Erythroblast (primary cell): Measurements from ENCODE around the gene LIN7B.
"Not testable (repeated sequence)": the region's sequence is repeated elsewhere in the genome, so short reads cannot be mapped to it uniquely, and the experiment has no call there.

Experiments
- DNase-seq, 2 experiments: peaks; one replicate each; lab custom pipeline; 2025; lab: John Stamatoyannopoulos, UW
- GATA1 ChIP-seq: IDR thresholded peaks from 2 replicates; pipeline ENCODE4 v1.6.1; 2011; ENCODE audit warnings: low read depth, mild to moderate bottlenecking, control low read depth, low read length, moderate library complexity
- POLR2A ChIP-seq: IDR thresholded peaks from 2 replicates; pipeline ENCODE4 v1.6.1; 2011; ENCODE audit warnings: mild to moderate bottlenecking, low read length

Gene LIN7B

GRCh38 chr19:49133621-49134454 lies 19.7 kb downstream of the LIN7B start:
- peak in 1 of 2 experiments; percentile 85 for DNase-seq

DNA sequence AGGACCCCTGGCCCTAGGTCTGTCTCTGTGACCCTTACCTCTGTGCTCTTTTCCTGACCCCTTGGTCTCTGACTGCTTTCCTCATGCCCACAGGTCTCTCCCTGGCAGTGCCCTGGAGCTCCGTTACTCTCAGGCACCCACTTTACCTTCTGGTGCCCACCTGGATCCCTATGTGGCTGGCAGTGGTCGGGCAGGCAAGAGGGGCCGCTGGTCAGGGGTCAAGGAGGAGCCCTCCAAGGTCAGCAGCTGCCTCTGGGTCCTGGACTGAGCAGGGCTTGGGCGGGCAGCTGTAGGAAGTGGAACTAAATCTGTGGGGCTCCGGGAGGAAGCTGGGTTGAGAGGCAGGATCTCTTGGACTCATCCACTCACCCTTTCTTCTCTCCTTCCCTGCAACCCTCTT lies 21.5 kb downstream of the LIN7B start:
- TF ChIP-seq POLR2A (no peak), GATA1 (no peak)
- no peak for DNase-seq

More at GRCh38 chr19:49133621-49134454, 19.7 kb downstream of the LIN7B start:
- no peak for TF ChIP-seq GATA1
- TF ChIP-seq POLR2A: no peak

- DNase-seq: no peak
- TF ChIP-seq POLR2A (no peak), GATA1 (no peak)
These were observed 22.6 kb downstream of the LIN7B start for GRCh38 chr19:49136771-49137171.

- no peak for TF ChIP-seq GATA1
- DNase-seq: no peak
These were observed 26.8 kb downstream of the LIN7B start for GRCh38 chr19:49140951-49141350.

GRCh38 chr19:49141352-49141751 lies 27.2 kb downstream of the LIN7B start:
- no peak for TF ChIP-seq POLR2A
- TF ChIP-seq GATA1: no peak

DNA sequence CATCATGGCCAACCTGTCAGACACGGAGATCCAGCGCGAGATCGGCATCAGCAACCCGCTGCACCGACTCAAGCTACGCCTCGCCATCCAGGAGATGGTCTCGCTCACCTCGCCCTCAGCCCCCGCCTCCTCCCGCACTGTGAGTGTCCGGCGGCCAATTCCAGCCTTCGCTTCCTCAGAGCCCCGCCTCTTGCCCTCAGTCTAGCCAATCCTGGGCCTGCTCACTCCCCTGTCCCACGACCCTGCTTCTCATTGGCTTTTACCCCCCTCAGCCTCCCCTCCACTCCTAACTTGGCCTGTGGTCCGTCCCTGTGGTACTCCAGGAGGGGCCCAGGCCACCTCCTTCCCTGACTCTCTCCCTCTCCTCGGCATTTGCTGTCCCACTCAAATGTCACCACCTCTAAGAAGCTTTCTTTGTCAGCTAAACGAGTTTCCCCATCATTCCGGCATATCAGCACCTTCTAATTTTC lies 28.7 kb downstream of the LIN7B start:
- no peak for TF ChIP-seq GATA1
- peak; percentile 27 for TF ChIP-seq POLR2A
- DNase-seq: peak; percentile 83 to 85

More at GRCh38 chr19:49141352-49141751, 27.2 kb downstream of the LIN7B start:
- DNase-seq: no peak

DNA sequence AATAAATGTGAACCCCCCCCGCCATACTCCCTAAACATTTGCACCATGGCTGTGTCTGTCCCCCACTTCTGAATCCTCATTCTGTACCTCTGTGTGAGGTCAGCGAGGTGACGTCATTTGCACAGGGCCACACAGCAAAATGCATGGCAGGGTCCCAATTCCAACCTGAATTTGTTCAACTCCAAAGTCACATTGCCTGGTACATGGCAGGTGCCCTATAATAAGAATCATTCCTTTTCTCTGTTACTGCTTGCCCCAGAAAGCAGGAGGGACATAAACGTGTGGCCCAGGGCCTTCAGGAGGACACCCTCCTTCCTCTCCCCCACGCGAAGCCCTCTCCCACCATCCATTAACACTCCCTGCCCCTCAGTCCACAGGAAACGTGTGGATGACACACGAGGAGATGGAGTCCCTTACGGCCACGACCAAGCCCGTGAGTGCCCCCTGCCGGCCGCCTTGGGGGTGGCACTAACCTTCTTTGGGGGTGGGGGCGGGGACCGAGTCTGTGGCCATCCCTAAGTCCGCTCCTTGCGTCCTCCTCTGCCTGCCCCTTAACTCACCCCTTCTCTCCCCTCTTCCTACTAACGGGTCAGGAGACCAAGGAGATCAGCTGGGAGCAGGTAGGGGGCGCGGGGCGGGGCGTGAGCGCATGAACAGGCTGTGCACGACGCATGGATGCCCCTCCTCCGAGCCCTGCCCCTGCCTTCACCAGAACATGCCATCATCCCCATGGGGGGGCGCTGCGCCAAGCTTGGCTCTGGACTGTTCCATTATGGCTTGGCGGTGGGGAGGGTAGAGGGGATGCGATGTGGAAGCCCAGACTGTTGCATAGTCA lies 31.6 kb downstream of the LIN7B start:
- no peak for TF ChIP-seq GATA1
- DNase-seq: peak; percentile 85 to 88

GRCh38 chr19:49146408-49146770 lies 32.2 kb downstream of the LIN7B start:
- not testable (repeated sequence) for DNase-seq

DNA sequence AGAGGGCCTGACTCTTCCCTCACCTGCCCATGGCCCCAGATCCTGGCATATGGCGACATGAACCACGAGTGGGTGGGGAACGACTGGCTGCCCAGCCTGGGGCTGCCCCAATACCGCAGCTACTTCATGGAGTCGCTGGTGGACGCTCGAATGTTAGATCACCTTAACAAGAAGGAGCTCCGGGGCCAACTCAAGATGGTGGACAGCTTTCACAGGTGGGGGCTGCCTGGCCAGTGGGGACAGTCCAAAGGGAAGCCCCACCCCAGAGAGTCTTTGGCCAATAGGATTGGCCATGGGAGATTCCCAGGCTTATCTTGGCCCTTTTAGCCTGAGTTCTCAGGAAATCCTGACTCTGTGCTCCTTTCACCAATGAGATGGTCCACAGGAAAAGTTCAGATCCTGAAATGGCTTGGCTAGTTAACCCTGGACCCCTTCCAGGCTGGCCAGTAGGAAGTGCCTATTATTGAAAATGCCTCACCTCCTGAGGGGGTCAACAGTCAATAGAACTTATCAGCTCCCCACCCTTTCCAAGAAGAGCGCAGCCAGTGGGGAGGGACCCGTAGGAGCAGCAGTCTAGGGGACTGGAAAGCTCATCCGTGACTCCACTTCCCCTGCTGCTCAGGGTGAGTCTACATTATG lies 34.0 kb downstream of the LIN7B start:
- TF ChIP-seq POLR2A: no peak
- no peak for TF ChIP-seq GATA1
- DNase-seq: no peak

- no peak for TF ChIP-seq POLR2A
- TF ChIP-seq GATA1: no peak
These were observed 34.8 kb downstream of the LIN7B start for GRCh38 chr19:49148784-49149651.

DNA sequence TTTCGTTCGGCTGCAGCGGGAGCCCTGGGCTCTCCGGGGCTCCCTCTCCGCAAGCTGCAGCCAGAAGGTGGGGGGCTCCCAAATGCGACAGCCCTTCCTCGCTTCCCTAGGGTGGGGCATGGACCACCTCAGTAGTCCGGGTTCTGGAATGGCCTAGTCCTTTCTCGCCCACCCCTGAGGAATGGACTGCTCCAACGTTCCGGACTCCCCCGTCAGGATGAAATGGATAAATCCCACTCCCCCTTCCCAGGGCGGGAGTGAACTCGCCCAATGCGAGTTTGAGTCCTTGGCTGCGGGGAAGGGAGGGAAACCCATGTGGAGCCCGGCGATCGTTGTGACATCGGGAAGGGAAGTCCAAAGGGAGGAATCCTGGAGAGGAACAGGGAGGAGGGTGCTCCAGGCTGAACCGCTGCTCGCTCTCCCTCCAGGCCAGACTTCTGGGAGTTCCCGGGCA lies 35.5 kb downstream of the LIN7B start:
- DNase-seq: peak; percentile 84 to 85
- TF ChIP-seq GATA1 (no peak), POLR2A (no peak)

More at GRCh38 chr19:49148784-49149651, 34.8 kb downstream of the LIN7B start:
- DNase-seq: peak; percentile 97 to 99

GRCh38 chr19:49150106-49150943 lies 36.2 kb downstream of the LIN7B start:
- peak; percentile 88 for DNase-seq
- TF ChIP-seq POLR2A (peak; percentile 20), GATA1 (no peak)
